ENCODE measurements around the gene TRMT13. TPM values are rescaled to one million over a fixed set of nuclear protein-coding genes. Genes with fewer than 3 reads are reported as not detected.

The TRMT13 gene, protein sequence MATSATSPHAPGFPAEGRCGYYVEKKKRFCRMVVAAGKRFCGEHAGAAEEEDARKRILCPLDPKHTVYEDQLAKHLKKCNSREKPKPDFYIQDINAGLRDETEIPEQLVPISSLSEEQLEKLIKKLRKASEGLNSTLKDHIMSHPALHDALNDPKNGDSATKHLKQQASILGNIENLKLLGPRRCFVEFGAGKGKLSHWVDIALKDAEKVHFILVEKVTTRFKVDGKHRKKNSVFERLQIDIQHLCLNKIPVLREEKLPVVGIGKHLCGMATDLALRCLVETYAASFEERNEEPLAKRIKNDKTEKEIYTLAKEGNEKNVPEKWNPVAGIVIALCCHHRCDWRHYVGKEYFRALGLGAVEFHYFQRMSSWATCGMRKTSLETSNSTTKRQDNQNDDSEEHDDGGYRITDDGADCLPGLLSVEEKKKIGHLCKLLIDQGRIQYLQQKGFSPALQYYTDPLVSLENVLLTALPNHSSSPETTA
- 5.8 and 5.9 TPM in 2 replicates for total RNA-seq

DNA sequence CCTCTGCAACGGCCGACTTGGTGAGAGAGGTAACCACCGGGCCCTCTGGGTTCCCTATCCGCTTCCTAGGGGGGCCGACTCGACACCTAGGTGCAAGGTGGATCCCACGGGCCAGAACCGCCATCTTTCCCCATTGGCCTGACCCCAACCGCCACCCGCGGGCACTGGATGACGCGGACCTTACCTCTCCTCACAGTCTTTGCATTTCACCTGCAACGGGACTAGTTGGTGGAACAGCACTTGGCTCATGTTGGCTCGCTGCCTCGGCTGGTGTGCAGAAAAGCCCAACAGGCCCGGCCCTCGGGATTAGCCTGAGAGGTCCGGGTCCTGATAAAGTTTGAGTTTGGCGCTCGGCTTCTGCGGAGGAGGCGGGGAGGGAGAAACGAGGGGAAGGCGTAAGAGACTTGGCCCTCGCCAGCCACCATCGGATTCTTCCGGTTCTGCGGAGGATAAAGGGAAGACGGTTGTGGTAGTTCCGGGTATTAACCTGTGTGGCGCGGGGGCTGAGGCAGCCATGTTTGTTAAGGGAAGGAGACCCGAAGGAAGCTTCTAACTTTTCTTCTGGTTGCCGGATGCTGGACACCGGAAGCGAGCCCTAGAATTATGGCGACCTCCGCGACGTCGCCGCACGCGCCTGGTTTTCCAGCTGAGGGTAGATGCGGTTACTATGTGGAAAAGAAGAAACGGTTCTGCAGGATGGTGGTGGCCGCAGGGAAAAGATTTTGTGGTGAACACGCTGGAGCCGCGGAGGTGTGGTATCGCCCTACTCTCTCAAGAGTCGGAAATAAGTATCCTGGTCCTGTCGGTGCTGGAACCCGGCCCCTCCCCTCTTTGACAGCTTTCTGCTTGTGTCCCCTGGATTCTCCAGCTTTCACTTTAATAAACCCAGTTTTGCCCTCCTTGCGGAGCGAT is at the start of gene TRMT13, which contains the start of gene SASS6:
Gene TRMT13 (plus strand): TSS at position 598 of the 912 bp plus-strand sequence. CDS start 6 bp downstream, at position 604.
Gene SASS6 (minus strand): TSS at position 365 of the 912 bp plus-strand sequence. CDS start 116 bp downstream, at position 249.
- peak; percentile 96 to 99 for DNase-seq (ENCODE audit: low read depth in 2 of 2)

DNA sequence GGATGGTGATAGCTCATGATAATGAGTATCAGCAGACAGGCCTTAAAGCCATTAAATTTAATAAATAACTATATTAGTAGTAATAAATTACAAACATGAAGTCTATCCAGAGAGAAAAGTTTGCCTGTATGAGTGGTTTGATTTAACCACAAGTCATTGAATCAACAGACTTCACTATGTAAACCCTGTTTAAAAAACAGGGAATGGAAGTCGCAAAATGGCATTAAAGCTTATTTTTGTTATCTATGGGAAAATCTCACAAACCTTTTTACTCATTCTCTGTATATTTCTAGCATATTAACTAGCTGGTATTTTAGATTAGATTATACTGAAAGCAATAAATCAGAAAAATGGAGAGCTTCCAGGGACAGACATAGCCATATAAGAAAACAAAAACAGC is 45.6 kb upstream of the TRMT13 start:
- no peak for DNase-seq (ENCODE audit: low read depth in 2 of 2)

DNA sequence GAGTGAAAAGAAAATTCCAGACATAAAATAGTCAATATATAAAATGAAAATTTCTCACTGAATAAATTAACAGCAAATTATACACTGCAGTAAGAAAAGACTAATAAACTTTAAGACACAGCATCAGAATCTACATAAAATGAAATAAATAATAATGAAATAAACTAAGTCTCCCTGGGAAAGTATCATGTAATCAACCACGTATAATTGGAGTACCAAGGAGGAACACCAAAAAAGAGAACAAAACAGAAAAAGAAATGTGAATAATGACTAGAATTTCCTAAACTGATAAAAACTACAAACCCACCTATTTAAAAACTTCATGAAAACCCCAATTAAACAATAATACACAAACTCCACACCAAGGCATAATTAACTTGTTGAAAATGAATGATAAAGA is 43.9 kb upstream of the TRMT13 start:
- DNase-seq (ENCODE audit: low read depth in 2 of 2), result no peak

DNA sequence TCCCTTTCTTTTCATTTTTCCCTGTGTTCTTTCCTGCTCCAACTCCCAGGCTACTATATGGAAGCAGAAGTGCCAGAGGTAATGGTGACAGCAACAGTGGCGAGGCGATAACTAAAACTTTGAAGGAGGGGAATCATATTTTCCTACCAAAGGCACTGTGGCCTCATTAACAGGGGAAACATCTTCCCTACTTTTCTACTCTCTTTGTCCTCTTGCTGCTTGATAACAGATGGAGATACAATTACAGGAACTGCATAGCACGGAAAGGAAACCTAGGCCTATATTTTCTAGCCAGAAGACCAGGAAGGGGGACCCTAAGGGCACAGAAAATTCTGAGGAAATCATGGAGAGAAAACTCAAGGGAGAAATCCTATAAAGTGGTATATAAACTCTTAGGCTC is 42.5 kb upstream of the TRMT13 start:
- DNase-seq (ENCODE audit: low read depth in 2 of 2), result peak; percentile 16 to 20

DNA sequence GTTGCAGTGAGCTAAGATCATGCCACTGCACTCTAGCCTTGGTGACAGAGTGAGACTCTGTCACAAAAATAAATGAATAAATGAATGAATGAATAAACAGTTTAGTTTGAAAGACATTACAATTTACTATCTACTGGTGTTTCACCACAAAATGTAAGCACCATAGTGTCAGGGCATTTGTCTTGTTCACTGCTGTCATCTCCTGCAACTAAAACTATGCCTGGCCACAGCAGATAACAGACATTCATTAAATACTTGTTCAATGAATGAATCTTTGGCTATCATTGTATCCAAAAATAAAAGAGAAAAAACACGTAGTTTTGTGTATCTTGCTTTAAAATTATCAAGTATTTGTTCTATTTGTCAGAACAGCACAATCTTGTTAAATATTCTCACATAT is 32.8 kb upstream of the TRMT13 start:
- no peak for DNase-seq (ENCODE audit: low read depth in 2 of 2)

DNA sequence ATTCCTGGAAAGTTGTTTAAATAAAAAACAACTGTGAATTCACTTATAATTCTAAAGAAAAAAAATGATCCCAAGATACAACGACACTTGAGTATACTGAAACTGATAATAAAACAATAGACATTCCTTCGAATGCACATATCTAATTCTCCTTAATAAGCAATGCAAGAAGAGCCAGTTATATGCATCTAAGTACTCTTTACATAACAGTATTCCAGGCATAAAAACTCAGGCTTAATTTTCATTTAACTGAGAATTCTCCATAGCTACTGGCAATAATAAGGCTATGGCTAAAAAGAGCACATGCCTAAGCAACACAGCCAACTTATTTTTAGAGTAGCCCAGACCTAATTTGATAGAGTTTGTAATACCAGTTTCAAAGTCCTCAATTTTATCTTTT is 31.4 kb upstream of the TRMT13 start:
- DNase-seq (ENCODE audit: low read depth in 2 of 2), result no peak

DNA sequence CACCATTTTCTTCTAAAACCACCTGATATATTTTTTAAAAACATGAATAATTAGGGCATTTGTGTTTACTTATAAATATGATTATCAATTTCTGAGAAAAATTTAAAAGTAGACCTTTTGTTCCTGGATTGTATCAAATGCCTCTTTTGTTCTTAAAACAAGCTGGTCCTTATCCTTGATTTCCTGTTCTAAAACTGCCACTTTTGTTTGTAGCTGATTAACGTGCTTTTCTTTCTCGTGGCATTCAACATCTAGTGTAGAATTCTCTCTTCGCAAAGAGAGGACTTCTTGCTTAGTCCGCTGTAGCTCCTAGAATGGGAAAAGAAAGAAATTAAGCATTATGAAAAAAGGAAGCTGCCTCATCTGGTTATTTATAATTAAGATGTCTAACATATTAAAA is 25.3 kb upstream of the TRMT13 start:
- DNase-seq (ENCODE audit: low read depth in 2 of 2), result no peak

DNA sequence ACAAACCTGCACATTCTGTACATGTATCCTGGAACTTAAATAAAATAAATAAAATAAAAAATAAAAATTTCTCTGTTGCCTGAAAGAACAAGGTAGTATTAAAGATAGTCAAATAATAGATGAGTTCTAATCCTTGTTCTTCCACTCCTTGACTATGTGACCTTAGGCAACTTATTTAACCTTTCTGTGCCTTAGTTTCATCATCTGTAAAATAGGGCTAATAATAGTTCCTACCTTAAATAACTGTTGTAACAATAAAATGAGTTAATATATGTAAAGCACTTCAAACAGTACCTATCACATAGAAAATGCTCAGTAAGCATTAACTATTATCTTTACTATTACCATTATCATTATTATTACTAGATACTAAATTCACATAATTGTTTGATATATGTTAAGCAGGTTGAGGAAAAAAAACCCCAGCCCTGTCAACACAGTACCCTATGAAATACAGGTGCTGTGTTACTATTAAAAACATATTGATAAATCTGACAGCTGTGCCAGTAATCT is 23.4 kb upstream of the TRMT13 start:
- no peak for DNase-seq (ENCODE audit: low read depth in 2 of 2)

DNA sequence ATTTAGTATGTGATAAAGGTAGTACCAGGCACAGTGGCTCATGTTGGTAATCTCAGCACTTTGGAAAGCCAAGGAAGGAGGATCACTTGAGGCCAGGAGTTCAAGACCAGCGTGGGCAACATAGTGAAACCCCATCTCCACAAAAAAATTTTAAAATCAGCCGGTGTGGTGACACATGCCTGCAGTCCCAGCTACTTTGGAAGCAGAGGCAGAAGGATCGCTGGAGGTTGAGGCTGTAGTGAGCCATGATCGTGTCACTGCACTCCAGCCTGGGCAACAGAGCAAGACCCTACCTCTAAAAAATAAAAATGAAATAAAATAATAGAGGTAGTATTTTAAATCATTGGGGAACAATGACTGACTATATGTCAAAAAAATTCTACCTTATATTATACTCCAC is 17.4 kb upstream of the TRMT13 start:
- no peak for DNase-seq (ENCODE audit: low read depth in 2 of 2)

DNA sequence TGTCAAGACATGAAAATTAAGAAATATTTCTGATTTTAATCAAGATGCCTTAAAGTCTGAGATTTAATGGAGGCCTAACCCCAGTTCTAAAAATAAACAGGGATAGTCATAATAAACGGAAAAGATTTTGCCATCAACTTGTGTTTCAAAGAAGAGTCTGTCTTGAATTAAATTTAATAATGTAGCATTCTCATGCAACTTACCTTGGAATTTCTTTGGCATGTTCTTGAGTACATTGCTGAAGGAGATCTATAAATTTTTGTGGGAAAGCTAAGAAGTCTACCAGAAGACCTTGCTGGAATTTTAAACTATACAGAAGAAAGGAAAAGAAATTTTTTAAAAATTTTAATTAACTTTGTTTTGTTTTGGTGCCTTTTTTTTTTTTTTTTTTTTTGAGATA is 10.8 kb upstream of the TRMT13 start:
- DNase-seq (ENCODE audit: low read depth in 2 of 2), result no peak

DNA sequence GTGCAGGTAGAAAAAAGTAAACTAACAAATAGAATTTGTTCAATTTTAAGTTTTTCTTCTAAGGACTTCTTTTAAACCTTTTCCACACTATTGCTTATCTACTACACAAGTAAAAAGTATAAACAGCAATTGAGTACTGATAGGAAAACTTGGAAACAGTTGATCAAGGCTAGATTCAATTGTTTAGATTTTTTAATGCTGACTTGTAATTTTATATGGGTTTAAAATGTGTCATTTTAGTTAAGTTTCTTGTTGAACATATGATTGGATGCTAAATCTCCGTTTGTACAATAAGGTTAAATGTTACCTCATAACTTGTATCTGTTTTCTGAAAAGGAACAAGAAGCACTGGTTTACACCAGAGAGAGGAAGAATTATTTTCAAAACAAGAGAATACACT is 5.7 kb upstream of the TRMT13 start:
- DNase-seq (ENCODE audit: low read depth in 2 of 2), result no peak

DNA sequence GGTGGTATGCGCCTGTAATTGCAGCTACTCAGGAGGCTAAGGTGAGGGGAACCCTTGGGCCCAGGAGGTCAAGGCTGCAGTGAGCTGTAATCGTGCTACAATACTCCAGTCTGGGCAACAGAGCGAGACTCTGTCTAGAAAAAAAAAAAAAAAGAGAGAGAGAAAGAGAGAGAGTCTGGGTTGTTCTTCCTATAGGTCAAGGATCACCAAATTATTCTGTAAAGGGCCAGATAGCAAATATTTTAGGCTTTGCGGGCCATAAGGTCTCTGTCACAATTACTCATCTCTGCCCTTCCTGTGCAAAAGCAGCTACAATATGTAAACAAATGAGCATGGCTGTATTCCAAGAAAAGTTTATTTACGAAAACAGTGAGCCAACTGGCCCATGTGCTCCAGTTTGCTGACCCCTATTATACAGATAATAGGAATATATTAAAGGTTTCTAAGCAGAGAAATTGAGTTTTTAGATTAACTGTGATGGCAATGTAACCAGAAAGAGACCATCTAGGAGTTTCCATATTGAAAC is 2.3 kb upstream of the TRMT13 start:
- peak; percentile 63 to 73 for DNase-seq (ENCODE audit: low read depth in 2 of 2)

DNA sequence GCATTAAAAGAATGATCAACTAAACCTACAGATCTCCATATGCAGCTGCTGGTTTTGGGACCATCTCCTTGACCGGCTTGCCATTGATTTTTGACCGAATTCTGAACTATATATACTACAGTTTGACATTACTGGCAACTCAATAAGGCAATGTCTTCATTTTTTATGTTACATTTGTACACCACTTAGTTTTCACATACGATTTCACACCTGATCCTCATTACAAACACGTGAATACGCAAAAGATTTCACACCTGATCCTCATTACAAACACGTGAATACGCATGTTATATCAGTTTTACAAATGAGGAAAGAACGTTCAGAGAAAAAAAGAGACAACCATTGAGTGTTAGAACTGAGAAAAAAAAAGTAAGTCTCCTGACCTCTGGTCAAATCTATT is 1.3 kb upstream of the TRMT13 start:
- no peak for DNase-seq (ENCODE audit: low read depth in 2 of 2)

DNA sequence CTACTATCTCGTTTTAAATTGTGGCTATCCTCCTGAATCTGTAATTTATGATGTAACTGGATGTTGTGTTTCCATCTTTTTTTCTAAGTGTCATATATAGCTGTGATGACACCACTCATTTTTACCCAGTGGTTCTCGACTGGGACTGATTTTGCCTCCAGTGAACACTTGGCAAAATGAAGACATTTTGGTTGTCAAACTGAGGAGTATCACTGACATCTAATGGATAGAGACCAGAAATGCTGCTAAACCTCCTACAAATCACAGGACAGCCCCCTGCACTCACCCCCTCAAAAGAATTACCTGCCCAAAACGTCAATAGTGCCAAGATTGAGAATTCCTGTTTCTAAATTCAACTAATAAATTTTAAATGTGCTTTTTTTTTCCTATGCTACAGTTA is 1.9 kb downstream of the TRMT13 start:
- DNase-seq (ENCODE audit: low read depth in 2 of 2), result peak in 1 of 2 donors; percentile 6

DNA sequence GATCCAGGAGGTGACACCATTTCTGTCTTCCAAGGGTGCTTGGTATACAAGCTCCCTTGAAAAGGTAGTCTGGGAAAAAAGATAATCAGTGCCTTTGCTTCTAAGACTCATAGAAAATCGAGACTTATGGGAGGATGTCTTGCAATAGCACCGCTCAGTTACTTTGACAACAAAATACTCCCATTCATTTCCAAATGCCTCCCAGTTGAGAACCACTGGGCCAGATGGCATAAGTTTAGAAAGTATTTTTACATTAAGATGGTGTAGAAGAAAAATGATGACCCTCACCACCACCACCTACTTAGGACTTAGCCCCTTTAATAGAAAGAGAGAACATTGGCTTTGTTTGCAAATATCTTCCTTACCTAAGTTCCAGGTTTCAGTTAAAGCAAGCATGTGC is 4.6 kb downstream of the TRMT13 start:
- DNase-seq (ENCODE audit: low read depth in 2 of 2), result no peak

DNA sequence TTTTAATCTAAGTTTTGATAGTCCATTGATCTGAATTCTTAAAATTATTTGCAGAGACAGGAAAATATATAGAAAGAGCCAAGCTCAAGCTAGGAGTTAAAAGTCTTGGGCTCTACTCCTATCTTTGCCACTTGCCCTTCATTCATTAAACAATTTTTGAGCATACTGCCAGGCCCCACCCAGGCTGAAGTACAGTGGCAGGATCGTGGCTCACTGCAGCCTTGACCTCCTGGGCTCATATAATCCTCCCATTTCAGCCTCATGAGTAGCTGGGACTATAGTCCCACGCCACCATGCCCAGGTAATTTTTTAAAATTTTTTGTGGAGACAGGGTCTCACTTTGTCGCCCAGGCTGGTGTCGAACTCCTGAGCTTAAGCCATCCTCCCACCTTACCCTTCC is 8.2 kb downstream of the TRMT13 start:
- no peak for DNase-seq (ENCODE audit: low read depth in 2 of 2)

DNA sequence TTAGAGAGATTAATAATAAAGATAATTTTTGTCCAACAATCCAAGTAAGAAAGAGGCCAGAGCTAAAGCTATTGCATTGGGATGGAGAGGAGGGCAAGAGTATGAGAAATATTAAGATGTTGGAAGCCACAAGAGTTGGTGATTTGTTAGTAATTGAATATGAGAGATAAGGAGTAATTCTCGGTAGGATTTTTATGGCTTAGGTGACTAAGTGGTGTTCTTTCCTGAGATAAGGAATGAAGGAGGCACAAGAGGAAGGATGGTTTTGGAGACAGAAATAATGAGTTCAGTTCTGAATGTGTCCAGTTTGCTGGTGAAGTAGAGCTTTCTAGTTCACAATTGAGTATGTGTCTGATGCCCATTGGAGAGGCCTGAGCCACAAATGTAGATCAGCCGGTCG is 9.4 kb downstream of the TRMT13 start:
- no peak for DNase-seq (ENCODE audit: low read depth in 2 of 2)

DNA sequence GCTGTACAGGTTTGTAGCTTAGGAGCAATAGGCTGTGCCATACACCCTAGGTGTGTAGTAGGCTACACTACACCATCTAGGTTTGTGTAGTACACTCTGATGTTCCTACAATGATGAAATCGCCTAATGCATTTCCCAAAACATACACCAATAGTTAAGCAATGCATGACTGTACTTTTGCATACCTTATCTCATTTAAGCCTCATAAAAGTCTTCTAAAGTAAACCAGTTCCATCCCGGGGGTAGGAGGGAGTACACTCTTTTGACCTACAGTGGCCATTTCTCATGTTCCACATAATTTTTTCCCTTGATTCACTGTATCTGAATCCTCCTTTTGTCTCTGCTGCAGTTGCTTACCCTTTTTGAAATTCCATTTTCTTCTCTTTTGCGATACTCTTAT is 12.2 kb downstream of the TRMT13 start:
- DNase-seq (ENCODE audit: low read depth in 2 of 2), result no peak

DNA sequence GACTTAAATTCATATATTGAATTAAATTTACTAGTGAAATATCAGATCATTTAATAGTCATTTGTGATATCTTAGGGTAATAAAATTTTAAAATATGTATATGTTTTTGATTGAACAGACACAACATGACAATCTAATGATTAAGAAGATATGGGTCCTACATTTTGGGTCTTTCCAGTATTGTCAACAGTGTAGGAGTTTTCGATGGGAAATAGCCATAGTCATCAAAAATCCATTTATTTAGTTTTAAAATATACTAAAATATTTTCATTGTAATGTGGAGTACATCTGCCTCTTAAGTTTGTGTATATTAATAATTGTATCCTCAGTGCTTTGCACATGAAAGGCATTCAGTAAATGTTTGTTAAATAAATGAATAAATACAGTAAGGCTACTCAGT is 14.0 kb downstream of the TRMT13 start:
- DNase-seq (ENCODE audit: low read depth in 2 of 2), result no peak

DNA sequence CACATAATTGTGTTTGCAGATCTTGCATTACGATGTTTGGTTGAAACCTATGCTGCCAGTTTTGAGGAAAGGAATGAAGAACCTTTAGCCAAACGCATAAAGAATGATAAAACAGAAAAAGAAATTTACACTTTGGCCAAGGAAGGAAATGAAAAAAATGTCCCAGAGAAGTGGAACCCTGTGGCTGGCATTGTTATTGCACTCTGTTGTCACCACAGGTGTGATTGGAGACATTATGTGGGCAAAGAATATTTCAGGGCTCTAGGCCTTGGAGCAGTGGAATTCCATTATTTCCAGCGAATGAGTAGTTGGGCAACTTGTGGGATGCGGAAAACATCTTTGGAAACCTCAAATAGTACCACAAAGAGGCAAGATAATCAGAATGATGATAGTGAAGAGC is 14.9 kb downstream of the TRMT13 start:
- no peak for DNase-seq (ENCODE audit: low read depth in 2 of 2)

DNA sequence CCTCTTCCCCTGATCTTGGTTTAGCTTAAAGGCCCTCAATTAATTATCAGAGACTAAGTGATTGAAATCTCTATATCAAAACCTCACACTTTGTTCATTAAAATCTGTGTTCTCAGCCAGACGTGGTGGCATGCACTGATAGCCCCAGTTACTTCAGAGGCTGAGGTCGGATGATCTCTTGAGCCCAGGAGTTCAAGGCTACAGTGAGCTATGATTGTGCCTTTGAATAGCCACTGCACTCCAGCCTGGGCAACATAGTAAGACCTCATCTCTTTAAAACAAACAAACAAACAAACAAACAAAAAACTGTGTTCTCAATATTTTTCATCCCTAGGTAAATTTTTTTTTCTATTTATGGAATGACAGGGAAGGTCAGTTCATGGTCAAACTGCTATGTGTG is 18.7 kb downstream of the TRMT13 start:
- DNase-seq (ENCODE audit: low read depth in 2 of 2), result no peak

DNA sequence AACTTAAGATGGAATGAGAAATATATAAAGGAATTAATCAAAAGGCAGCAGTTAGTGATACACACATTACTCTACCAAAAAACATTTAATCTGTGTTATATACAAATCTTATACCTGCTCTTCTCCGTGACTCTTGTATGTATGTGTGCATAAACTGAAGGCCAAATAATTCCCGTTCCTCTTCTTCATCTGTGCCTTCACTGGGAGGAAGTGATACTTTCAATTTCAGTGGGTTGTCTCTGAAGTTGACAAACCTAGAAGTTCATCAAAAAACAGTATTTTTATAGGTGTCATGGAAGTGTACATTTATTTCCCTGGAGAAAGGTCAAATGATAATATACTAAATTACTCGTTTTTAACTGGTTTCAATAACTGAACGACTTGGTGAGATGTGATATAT is 19.3 kb downstream of the TRMT13 start:
- DNase-seq (ENCODE audit: low read depth in 2 of 2), result no peak

All from lung microvascular endothelial cell (primary cell).